Gastroesophageal sphincter (tissue), 4 donors: Measurements from ENCODE around the gene KAZN. TPM values are rescaled to one million over a fixed set of nuclear protein-coding genes. Genes with fewer than 3 reads are reported as not detected.

Experiments used
- ATAC-seq: fragments of 150-250 bp; one replicate; pipeline ENCODE4 v1.9.1; 2016; ENCODE audit warnings: mild to moderate bottlenecking, moderate library complexity
- H3K27ac ChIP-seq, 4 donors: fragments of 200-600 bp; sonication (generic) in 3 of 4; 1 replicate in 3 of 4; 2 replicates in 1 of 4; pipeline ENCODE4 v1.5.1; 2016 to 2019
- H3K27me3 ChIP-seq: fragments of 200-600 bp; sonication (generic); one replicate; pipeline ENCODE4 v1.5.1; 2019
- H3K36me3 ChIP-seq, 2 donors: fragments of 200-600 bp; sonication (generic); one replicate each; pipeline ENCODE4 v1.5.1; 2019; ENCODE audit warnings: control low read depth in 1 of 2
- H3K4me1 ChIP-seq, 3 donors: fragments of 200-600 bp; sonication (generic); 1 replicate in 2 of 3; 2 replicates in 1 of 3; pipeline ENCODE4 v1.5.1; 2016 to 2019; ENCODE audit warnings: control low read depth in 2 of 3
- H3K4me3 ChIP-seq, 2 donors: fragments of 200-600 bp; sonication (generic); one replicate each; pipeline ENCODE4 v1.5.1; 2019; ENCODE audit warnings: mild to moderate bottlenecking in 1 of 2, moderate library complexity in 1 of 2
- H3K9me3 ChIP-seq, 3 donors: fragments of 200-600 bp; sonication (generic); one replicate each; pipeline ENCODE4 v1.5.1; 2017 to 2019; ENCODE audit warnings: control low read depth in 2 of 3
- EP300 ChIP-seq: sonication (generic); formaldehyde crosslinking; IDR thresholded peaks from one replicate; pipeline ENCODE4 v1.6.1; 2017; ENCODE audit warnings: antibody characterized with exemption, mild to moderate bottlenecking
- POLR2A ChIP-seq, 2 donors: fragments of 450-650 bp; IDR thresholded peaks; one replicate each; pipeline ENCODE4 v1.6.1; 2017; ENCODE audit warnings: antibody characterized with exemption in 2 of 2, mild to moderate bottlenecking in 2 of 2, moderate library complexity in 1 of 2
- POLR2AphosphoS5 ChIP-seq: sonication (generic); formaldehyde crosslinking; IDR thresholded peaks from one replicate; pipeline ENCODE4 v1.6.1; 2017; ENCODE audit warnings: antibody characterized with exemption
- WGBS, 2 donors: methylation state at CpG; one replicate each; pipeline ENCODE4 v1.1.5; 2018; ENCODE audit warnings: low coverage in 1 of 2; 5-methylcytosine and 5-hydroxymethylcytosine counted together
- total RNA-seq, 4 donors: library from RNA; depleted of rRNA; stranded (reverse); fragments of >200 nt; gene quantifications; one replicate each; pipeline ENCODE4 v1.1.0, GENCODE V29; 2016
- TF ChIP-seq, protein P1 (sequence below), 4 experiments: fragments of 200-600 bp in 2 of 4; fragments of 450-650 bp in 2 of 4; sonication (generic) in 1 of 4; IDR thresholded peaks; one replicate each; pipeline ENCODE4 v1.5.1; 2017 to 2019; ENCODE audit warnings: antibody characterized with exemption in 4 of 4, mild to moderate bottlenecking in 2 of 4, moderate library complexity in 2 of 4

KAZN gene
- total RNA-seq, 4 donors from 2014 or later = 6.5 to 16.6 (median 11.5) TPM

- Histone ChIP-seq H3K4me3 (no peak overlapping the region), H3K36me3 (no peaks in the 10 kb centered on the region), H3K27me3 (peaks cover 31% of the 10 kb centered on the region), H3K9me3 (peaks cover 0 to 18% (median 0%) of the 10 kb centered on the region in 3 donors), H3K4me1 (no peaks in the 10 kb centered on the region), H3K27ac (no peak overlapping the region)
- no peak for ATAC-seq
- WGBS, 2 donors = 100% methylated on average over 2 of the region's 3 CpGs; no CpG with 5 or more reads in 1 of the 2 donors
- TF ChIP-seq, protein P1, sequence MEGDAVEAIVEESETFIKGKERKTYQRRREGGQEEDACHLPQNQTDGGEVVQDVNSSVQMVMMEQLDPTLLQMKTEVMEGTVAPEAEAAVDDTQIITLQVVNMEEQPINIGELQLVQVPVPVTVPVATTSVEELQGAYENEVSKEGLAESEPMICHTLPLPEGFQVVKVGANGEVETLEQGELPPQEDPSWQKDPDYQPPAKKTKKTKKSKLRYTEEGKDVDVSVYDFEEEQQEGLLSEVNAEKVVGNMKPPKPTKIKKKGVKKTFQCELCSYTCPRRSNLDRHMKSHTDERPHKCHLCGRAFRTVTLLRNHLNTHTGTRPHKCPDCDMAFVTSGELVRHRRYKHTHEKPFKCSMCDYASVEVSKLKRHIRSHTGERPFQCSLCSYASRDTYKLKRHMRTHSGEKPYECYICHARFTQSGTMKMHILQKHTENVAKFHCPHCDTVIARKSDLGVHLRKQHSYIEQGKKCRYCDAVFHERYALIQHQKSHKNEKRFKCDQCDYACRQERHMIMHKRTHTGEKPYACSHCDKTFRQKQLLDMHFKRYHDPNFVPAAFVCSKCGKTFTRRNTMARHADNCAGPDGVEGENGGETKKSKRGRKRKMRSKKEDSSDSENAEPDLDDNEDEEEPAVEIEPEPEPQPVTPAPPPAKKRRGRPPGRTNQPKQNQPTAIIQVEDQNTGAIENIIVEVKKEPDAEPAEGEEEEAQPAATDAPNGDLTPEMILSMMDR (IDR thresholded peaks at IDR 0.05) = no peak
- TF ChIP-seq EP300 = no peak
- TF ChIP-seq POLR2AphosphoS5 = no peak
- no peak for TF ChIP-seq POLR2A (IDR thresholded peaks at IDR 0.05)
These were observed 86.6 kb downstream of the KAZN start for GRCh38 chr1:14685078-14685477.

DNA sequence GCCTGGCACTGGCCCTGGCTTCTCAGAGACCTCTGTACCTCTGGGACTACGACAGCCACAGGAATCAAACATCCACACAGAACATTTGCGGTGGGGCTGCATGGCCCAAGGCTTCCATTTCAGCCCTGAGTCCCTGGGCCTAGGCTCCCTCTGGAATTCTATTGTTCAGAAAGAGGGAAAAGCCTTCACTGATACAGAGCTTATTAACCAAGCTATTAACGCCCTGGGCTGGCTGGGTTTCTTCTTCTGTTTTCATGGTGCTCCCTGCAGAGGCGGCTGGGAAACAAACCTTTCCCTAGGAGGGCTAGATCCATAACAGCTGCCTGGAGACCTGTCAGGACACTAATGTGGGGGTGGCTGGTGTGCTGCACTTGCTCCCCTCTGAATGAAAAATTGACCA lies 88.2 kb downstream of the KAZN start:
- 67 to 100% methylated on average over 1 to 2 of the region's 4 CpGs for WGBS, 2 donors

DNA sequence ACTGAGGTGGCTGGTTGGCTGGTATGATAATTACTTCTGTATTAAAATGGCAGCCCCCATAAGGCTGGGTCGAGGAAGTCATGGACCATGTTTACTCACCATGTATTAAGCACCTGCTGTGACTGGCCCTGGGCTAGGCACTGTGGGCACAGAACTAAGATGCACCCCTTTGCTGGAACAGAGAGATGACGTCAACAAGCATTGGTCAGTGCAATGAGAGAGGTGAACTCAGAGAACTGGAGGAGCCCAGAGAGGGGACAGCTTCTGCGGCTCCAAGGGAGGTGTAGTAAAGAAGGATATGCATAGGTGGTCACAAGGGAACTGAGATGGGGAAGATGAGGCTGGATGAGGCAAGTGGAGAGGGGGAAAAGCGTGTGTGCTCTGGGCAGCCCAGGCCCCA lies 88.7 kb downstream of the KAZN start:
- Histone ChIP-seq H3K27me3 (peaks cover 36% of the 10 kb centered on the region), H3K4me3 (no peak overlapping the region), H3K4me1 (no peaks in the 10 kb centered on the region), H3K9me3 (peaks cover 0 to 18% (median 0%) of the 10 kb centered on the region in 3 donors), H3K27ac (no peak overlapping the region), H3K36me3 (no peaks in the 10 kb centered on the region)
- 81 to 87% methylated on average over 3 of the region's 4 CpGs for WGBS, 2 donors
- no peak for TF ChIP-seq POLR2A (IDR thresholded peaks at IDR 0.05)
- TF ChIP-seq POLR2AphosphoS5 = no peak
- TF ChIP-seq EP300 = no peak
- TF ChIP-seq, protein P1 (IDR thresholded peaks at IDR 0.05) = no peak
- no peak for ATAC-seq

More for the DNA sequence above, 88.2 kb downstream of the KAZN start:
- no peak for ATAC-seq
- H3K4me3 ChIP-seq = no peak overlapping the region
- H3K9me3 ChIP-seq = peaks cover 0 to 18% (median 0%) of the 10 kb centered on the region in 3 donors
- H3K27me3 ChIP-seq = peaks cover 32% of the 10 kb centered on the region
- TF ChIP-seq POLR2AphosphoS5 (no peak), EP300 (no peak), POLR2A (IDR thresholded peaks at IDR 0.05) (no peak)
- TF ChIP-seq, protein P1 (IDR thresholded peaks at IDR 0.05) = no peak
- no peak overlapping the region for H3K27ac ChIP-seq
- H3K36me3 ChIP-seq = no peaks in the 10 kb centered on the region
- no peaks in the 10 kb centered on the region for H3K4me1 ChIP-seq

DNA sequence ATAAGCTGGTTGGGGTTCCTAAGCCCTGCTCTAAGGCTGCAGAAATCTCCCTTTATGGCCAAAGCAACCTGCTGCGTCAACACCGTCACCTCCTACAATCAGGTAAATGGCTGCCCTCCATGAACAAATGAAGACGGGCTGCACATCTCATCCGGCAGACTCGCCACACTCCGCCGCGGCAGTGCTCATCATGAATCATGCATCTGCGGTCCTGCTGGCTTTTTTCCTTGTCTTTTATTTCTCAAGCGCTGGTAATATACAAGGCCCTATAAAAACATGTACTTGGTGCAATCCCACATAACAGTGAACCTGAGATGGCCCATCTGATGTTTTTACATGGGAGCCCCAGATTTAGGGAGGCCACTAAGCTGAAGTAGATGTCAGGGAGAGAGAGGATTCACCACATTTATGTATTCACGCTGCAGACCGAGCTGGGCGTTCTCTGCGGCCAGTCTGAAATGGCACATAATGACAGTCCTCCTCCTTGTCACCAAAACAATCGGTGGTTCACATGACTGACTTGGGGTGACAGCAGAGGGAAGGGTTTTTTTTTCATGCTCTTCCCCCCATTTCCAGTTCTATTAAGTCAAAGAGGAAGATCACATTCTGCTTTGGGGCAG lies 91.6 kb downstream of the KAZN start:
- Histone ChIP-seq H3K9me3 (peaks cover 0 to 6% (median 0%) of the 10 kb centered on the region in 3 donors), H3K4me3 (no peak overlapping the region), H3K27me3 (peaks cover 38% of the 10 kb centered on the region), H3K36me3 (no peaks in the 10 kb centered on the region), H3K4me1 (peaks cover 0 to 9% (median 0%) of the 10 kb centered on the region in 3 donors), H3K27ac (no peak overlapping the region)
- ATAC-seq = no peak
- 70 to 73% methylated on average over 3 of the region's 15 CpGs for WGBS, 2 donors
- TF ChIP-seq, protein P1 (IDR thresholded peaks at IDR 0.05) = no peak
- TF ChIP-seq POLR2AphosphoS5 (no peak), POLR2A (IDR thresholded peaks at IDR 0.05) (no peak), EP300 (no peak)

GRCh38 chr1:14693949-14694348 lies 95.5 kb downstream of the KAZN start:
- H3K4me1 ChIP-seq = peaks cover 0 to 9% (median 0%) of the 10 kb centered on the region in 3 donors
- no peaks in the 10 kb centered on the region for H3K9me3 ChIP-seq
- ATAC-seq = no peak
- H3K27me3 ChIP-seq = peaks cover 45% of the 10 kb centered on the region
- no peaks in the 10 kb centered on the region for H3K36me3 ChIP-seq
- H3K4me3 ChIP-seq = no peak overlapping the region
- TF ChIP-seq POLR2A (IDR thresholded peaks at IDR 0.05) = no peak
- TF ChIP-seq POLR2AphosphoS5 = no peak
- TF ChIP-seq EP300 = no peak
- TF ChIP-seq, protein P1 (IDR thresholded peaks at IDR 0.05) = no peak
- 1 to 32% methylated on average over 6 to 7 of the region's 7 CpGs for WGBS, 2 donors
- no peak overlapping the region for H3K27ac ChIP-seq
